GM12864 (cell line): ENCODE results near the gene SELENOF.

Experiments used
- DNase-seq: peaks from one replicate; pipeline ENCODE4 v3.0.0-alpha.2; 2011; ENCODE audit warnings: low read depth
- H3K4me3 ChIP-seq: 2 replicates; pipeline ENCODE4 v1.5.1; 2011; ENCODE audit warnings: mild to moderate bottlenecking, low read depth, low read length, control low read depth
- CTCF ChIP-seq: IDR thresholded peaks from 2 replicates; pipeline ENCODE4 v1.5.1; 2011; ENCODE audit warnings: low read depth, mild to moderate bottlenecking, moderate library complexity, low read length, control low read depth, inconsistent platforms; ENCODE audit errors: missing control alignments

The SELENOF gene

GRCh38 chr1:86938450-86938849 lies 24.5 kb upstream of the SELENOF start:
- no peak for DNase-seq
- H3K4me3 ChIP-seq = no peak overlapping the region
- no peak for TF ChIP-seq CTCF

- DNase-seq = no peak
- H3K4me3 ChIP-seq = no peak overlapping the region
Observed at GRCh38 chr1:86933562-86934377, 19.8 kb upstream of the SELENOF start.

GRCh38 chr1:86933051-86933450 lies 19.1 kb upstream of the SELENOF start:
- H3K4me3 ChIP-seq = no peak overlapping the region

More at GRCh38 chr1:86933562-86934377, 19.8 kb upstream of the SELENOF start:
- no peak for TF ChIP-seq CTCF

GRCh38 chr1:86928819-86929218 lies 14.9 kb upstream of the SELENOF start:
- TF ChIP-seq CTCF = no peak
- no peak overlapping the region for H3K4me3 ChIP-seq
- no peak for DNase-seq

More at GRCh38 chr1:86933051-86933450, 19.1 kb upstream of the SELENOF start:
- no peak for TF ChIP-seq CTCF
- no peak for DNase-seq

- H3K4me3 ChIP-seq = no peak overlapping the region
- no peak for TF ChIP-seq CTCF
- DNase-seq = no peak
Observed at GRCh38 chr1:86926883-86927282, 13.0 kb upstream of the SELENOF start.

GRCh38 chr1:86925742-86926141 lies 11.8 kb upstream of the SELENOF start:
- H3K4me3 ChIP-seq = no peak overlapping the region
- no peak for TF ChIP-seq CTCF
- DNase-seq = no peak
